GM23338 (cell line): ENCODE data around the gene AFF2. TPM values are rescaled to one million over a fixed set of nuclear protein-coding genes. Genes with fewer than 3 reads are reported as not detected.

Source experiments
- ATAC-seq: fragments of 200-7000 bp; cut with Tn5 transposase; 3 replicates; pipeline ENCODE4 v1.9.1; 2020
- DNase-seq: peaks from one replicate; pipeline ENCODE4 v3.0.0-alpha.2; 2015; ENCODE audit warnings: low spot score
- H2AFZ ChIP-seq: fragments of 200-600 bp; sonication (generic); 2 replicates; pipeline ENCODE4 v1.8.0; 2016; ENCODE audit warnings: antibody characterized with exemption, mild to moderate bottlenecking, moderate library complexity
- H3F3A ChIP-seq: fragments of 200-600 bp; sonication (generic); replicated peaks from 2 replicates; pipeline ENCODE4 v1.8.0; 2017; ENCODE audit warnings: antibody characterized with exemption, mixed run types, low read depth
- H3K27ac ChIP-seq: fragments of 200-600 bp; sonication (generic); 2 replicates; pipeline ENCODE4 v1.6.1; 2016; ENCODE audit warnings: low read depth
- H3K27me3 ChIP-seq: fragments of 200-600 bp; sonication (generic); 2 replicates; pipeline ENCODE4 v1.8.0; 2016; ENCODE audit warnings: mild to moderate bottlenecking, mixed run types, moderate library complexity; ENCODE audit not compliant: insufficient read depth
- H3K36me3 ChIP-seq: fragments of 200-600 bp; sonication (generic); 2 replicates; pipeline ENCODE4 v1.8.0; 2016; ENCODE audit warnings: mild to moderate bottlenecking; ENCODE audit not compliant: insufficient read depth
- H3K4me1 ChIP-seq: fragments of 200-600 bp; sonication (generic); 2 replicates; pipeline ENCODE4 v1.8.0; 2016; ENCODE audit warnings: mild to moderate bottlenecking, moderate library complexity; ENCODE audit not compliant: insufficient read depth
- H3K4me2 ChIP-seq: fragments of 200-600 bp; sonication (generic); 2 replicates; pipeline ENCODE4 v1.7.1; 2017; ENCODE audit warnings: mixed run types
- H3K4me3 ChIP-seq: fragments of 200-600 bp; sonication (generic); 2 replicates; pipeline ENCODE4 v1.6.1; 2016; ENCODE audit warnings: mixed run types
- H3K79me2 ChIP-seq: fragments of 200-600 bp; sonication (generic); replicated peaks from 2 replicates; pipeline ENCODE4 v1.8.0; 2017; ENCODE audit warnings: mild to moderate bottlenecking; ENCODE audit not compliant: insufficient read depth
- H3K9me2 ChIP-seq: fragments of 200-600 bp; sonication (generic); 2 replicates; pipeline ENCODE4 v1.8.0; 2017; ENCODE audit not compliant: insufficient read depth
- H4K20me1 ChIP-seq: fragments of 200-600 bp; sonication (generic); replicated peaks from 2 replicates; pipeline ENCODE4 v1.8.0; 2017; ENCODE audit warnings: mild to moderate bottlenecking; ENCODE audit not compliant: insufficient read depth
- H3K27ac Mint-ChIP-seq: 2 replicates; pipeline ENCODE4 v1.8.0; 2020; ENCODE audit warnings: inconsistent platforms, mild to moderate bottlenecking, moderate library complexity, mixed read lengths
- H3K27me3 Mint-ChIP-seq: 3 replicates; pipeline ENCODE4 v1.8.0; 2022; ENCODE audit warnings: low read depth, mild to moderate bottlenecking, moderate library complexity, mixed read lengths, inconsistent platforms; ENCODE audit not compliant: insufficient read depth, poor library complexity
- H3K36me3 Mint-ChIP-seq: 3 replicates; pipeline ENCODE4 v1.8.0; 2021; ENCODE audit warnings: low read depth, mild to moderate bottlenecking, inconsistent platforms, moderate library complexity, mixed read lengths
- H3K4me1 Mint-ChIP-seq: 3 replicates; pipeline ENCODE4 v1.8.0; 2020; ENCODE audit warnings: mild to moderate bottlenecking, inconsistent platforms, mixed read lengths
- H3K4me3 Mint-ChIP-seq: 3 replicates; pipeline ENCODE4 v1.8.0; 2021; ENCODE audit warnings: moderate library complexity, mild to moderate bottlenecking, inconsistent platforms, mixed read lengths
- H3K9me3 Mint-ChIP-seq: 3 replicates; pipeline ENCODE4 v1.8.0; 2020; ENCODE audit warnings: moderate library complexity, mild to moderate bottlenecking, inconsistent platforms, mixed read lengths
- CREB1 ChIP-seq: fragments of 250-450 bp; sonication (Bioruptor Pico); IDR thresholded peaks from 2 replicates; pipeline ENCODE4 v1.5.0; 2020; ENCODE audit warnings: low read depth, mild to moderate bottlenecking, moderate library complexity
- CTCF ChIP-seq, 2 experiments: fragments of 200-600 bp in 1 of 2; sonication (generic) in 1 of 2; conservative IDR thresholded peaks; 2 replicates each; pipeline versions ENCODE4 v1.5.1 to v1.6.1; 2016 to 2017; ENCODE audit warnings: antibody characterized with exemption in 2 of 2, low read depth in 2 of 2, mild to moderate bottlenecking in 2 of 2, moderate library complexity in 1 of 2
- ETS1 ChIP-seq: IDR thresholded peaks from 2 replicates; pipeline ENCODE4 v1.6.1; 2016; ENCODE audit warnings: antibody characterized with exemption
- EZH2 ChIP-seq: fragments of 200-600 bp; sonication (generic); IDR thresholded peaks from one replicate; pipeline ENCODE4 v1.8.0; 2017; ENCODE audit warnings: antibody characterized with exemption, mild to moderate bottlenecking, low read depth; ENCODE audit not compliant: unreplicated experiment
- EZH2phosphoT487 ChIP-seq: fragments of 200-600 bp; sonication (generic); IDR thresholded peaks from one replicate; pipeline ENCODE4 v1.8.1; 2018; ENCODE audit warnings: antibody characterized with exemption; ENCODE audit not compliant: unreplicated experiment
- POLR2AphosphoS5 ChIP-seq: IDR thresholded peaks from 2 replicates; pipeline ENCODE4 v1.6.1; 2016; ENCODE audit warnings: antibody characterized with exemption, low read depth
- REST ChIP-seq: IDR thresholded peaks from one replicate; pipeline ENCODE4 v1.6.1; 2018; ENCODE audit warnings: antibody characterized with exemption; ENCODE audit not compliant: unreplicated experiment
- STAT1 ChIP-seq: IDR thresholded peaks from one replicate; pipeline ENCODE4 v1.6.1; 2016; ENCODE audit warnings: antibody characterized with exemption; ENCODE audit not compliant: unreplicated experiment
- ZNF114 ChIP-seq: fragments of 250-450 bp; sonication (Bioruptor Pico); IDR thresholded peaks from 2 replicates; pipeline ENCODE4 v1.5.0; 2020; ENCODE audit warnings: mild to moderate bottlenecking, moderate library complexity
- ZNF331 ChIP-seq: fragments of 250-450 bp; sonication (Bioruptor Pico); IDR thresholded peaks from 2 replicates; pipeline ENCODE4 v1.5.0; 2020; ENCODE audit warnings: low read depth, mild to moderate bottlenecking, moderate library complexity
- polyA plus RNA-seq: library from polyadenylated mRNA; unstranded; fragments of >200 nt; fragmentation: Nextera tagmentation; extraction: Ambion mirVana; gene quantifications from 2 replicates; pipeline ENCODE4 v1.2.1, GENCODE V29; 2016
- total RNA-seq: library from RNA; depleted of rRNA; stranded (reverse); fragments of >200 nt; shearing (Covaris generic); gene quantifications from 2 replicates; pipeline ENCODE4 v1.2.3, GENCODE V29; 2014

The AFF2 gene
- total and polyA plus RNA-seq, 2 experiments from 2014 or later: 1.6 to 5.8 TPM

- Histone ChIP-seq H3K9me2 (no peaks in the 10 kb centered on the region), H3K4me1 (no peaks in the 10 kb centered on the region), H3K79me2 (no peaks in the 10 kb centered on the region), H3K27me3 (no peaks in the 10 kb centered on the region), H3K4me3 (no peak overlapping the region), H3K27ac (no peak overlapping the region), H3K4me2 (no peak overlapping the region), H3K36me3 (no peaks in the 10 kb centered on the region), H4K20me1 (no peaks in the 10 kb centered on the region), H2AFZ (no peak overlapping the region), H3F3A (no peaks in the 10 kb centered on the region)
- peak; percentile 8 for DNase-seq
- Mint-ChIP-seq H3K27me3 (peaks cover 2% of the 10 kb centered on the region), H3K9me3 (no peaks in the 10 kb centered on the region; the same call in 2 of the 3 replicates), H3K36me3 (no peaks in the 10 kb centered on the region), H3K27ac (no peak overlapping the region), H3K4me1 (peaks cover 5% of the 10 kb centered on the region; the same call in 2 of the 3 replicates), H3K4me3 (no peak overlapping the region)
- no peak for TF ChIP-seq ZNF114 (CRISPR knock-in tag)
- TF ChIP-seq CTCF (conservative IDR thresholded peaks at IDR 0.05; ENCODE audit: low read depth in 2 of 2): peak in 1 of 2 experiments; percentile 24; a peak in 1 of 4 replicates
- peak; percentile 56; the same call in 2 of the 3 replicates for ATAC-seq
These were observed 241.0 kb downstream of the AFF2 start for GRCh38 chrX:148741441-148741840.

- Mint-ChIP-seq H3K9me3 (no peaks in the 10 kb centered on the region), H3K4me3 (no peak overlapping the region), H3K4me1 (no peaks in the 10 kb centered on the region), H3K36me3 (no peaks in the 10 kb centered on the region), H3K27ac (no peak overlapping the region), H3K27me3 (no peaks in the 10 kb centered on the region)
- Histone ChIP-seq H3K4me1 (no peaks in the 10 kb centered on the region), H4K20me1 (no peaks in the 10 kb centered on the region), H3K4me2 (no peak overlapping the region), H3K27ac (no peak overlapping the region), H3K79me2 (no peaks in the 10 kb centered on the region), H3K9me2 (no peaks in the 10 kb centered on the region), H3K4me3 (no peak overlapping the region), H3K36me3 (no peaks in the 10 kb centered on the region), H2AFZ (no peak overlapping the region), H3F3A (no peaks in the 10 kb centered on the region), H3K27me3 (no peaks in the 10 kb centered on the region)
- DNase-seq (no peak), ATAC-seq (no peak)
- no peak for TF ChIP-seq ZNF331 (CRISPR knock-in tag)
These were observed 254.7 kb downstream of the AFF2 start for GRCh38 chrX:148755111-148755510.

GRCh38 chrX:148763896-148764295 lies 263.5 kb downstream of the AFF2 start:
- no peak overlapping the region for H3K4me3 Mint-ChIP-seq
- H3K27ac Mint-ChIP-seq: no peak overlapping the region
- Histone ChIP-seq H4K20me1 (no peaks in the 10 kb centered on the region), H3K27ac (no peak overlapping the region), H3K4me1 (no peaks in the 10 kb centered on the region), H3K27me3 (no peaks in the 10 kb centered on the region), H3K4me3 (no peak overlapping the region), H3F3A (no peaks in the 10 kb centered on the region), H3K4me2 (no peak overlapping the region), H2AFZ (no peak overlapping the region), H3K9me2 (no peaks in the 10 kb centered on the region), H3K36me3 (no peaks in the 10 kb centered on the region), H3K79me2 (no peaks in the 10 kb centered on the region)
- no peaks in the 10 kb centered on the region for H3K4me1 Mint-ChIP-seq
- peaks cover 2% of the 10 kb centered on the region; the same call in 1 of the 3 replicates for H3K9me3 Mint-ChIP-seq
- DNase-seq: no peak
- H3K27me3 Mint-ChIP-seq: no peaks in the 10 kb centered on the region
- no peaks in the 10 kb centered on the region for H3K36me3 Mint-ChIP-seq
- ATAC-seq: no peak
- TF ChIP-seq CREB1 (no peak), EZH2 (no peak), CTCF (conservative IDR thresholded peaks at IDR 0.05; ENCODE audit: low read depth in 2 of 2) (no peak), REST (no peak), ETS1 (no peak), POLR2AphosphoS5 (no peak), STAT1 (no peak), ZNF331 (CRISPR knock-in tag) (no peak), EZH2phosphoT487 (no peak)
